Gastrocnemius medialis (tissue), 4 donors: ENCODE data around the gene DUSP6. TPM values are rescaled to one million over a fixed set of nuclear protein-coding genes. Genes with fewer than 3 reads are reported as not detected.

ENCODE experiments used
- ATAC-seq, 2 donors: fragments of 150-250 bp; one replicate each; pipeline ENCODE4 v1.9.1; 2016
- DNase-seq, 2 donors: peaks; one replicate each; pipeline ENCODE4 v3.0.0-alpha.2; 2019
- H3K27ac ChIP-seq, 4 donors: fragments of 200-600 bp; sonication (generic); 1 replicate in 1 of 4; 2 replicates in 3 of 4; pipeline ENCODE4 v1.5.1; 2016 to 2018; ENCODE audit warnings: mild to moderate bottlenecking in 2 of 4, moderate library complexity in 1 of 4
- H3K27me3 ChIP-seq, 3 donors: fragments of 200-600 bp; sonication (generic) in 2 of 3; 1 replicate in 1 of 3; 2 replicates in 2 of 3; pipeline versions ENCODE4 v1.5.1 to v1.6.0; 2016 to 2019; ENCODE audit warnings: mild to moderate bottlenecking in 1 of 3, moderate library complexity in 1 of 3
- H3K36me3 ChIP-seq, 2 donors: fragments of 200-600 bp; sonication (generic) in 1 of 2; one replicate each; pipeline ENCODE4 v1.5.1; 2017 to 2018
- H3K4me1 ChIP-seq, 2 donors: fragments of 200-600 bp; sonication (generic) in 1 of 2; one replicate each; pipeline ENCODE4 v1.5.1; 2016 to 2017; ENCODE audit warnings: mild to moderate bottlenecking in 2 of 2
- H3K4me3 ChIP-seq, 4 donors: fragments of 200-600 bp; sonication (generic) in 3 of 4; 1 replicate in 1 of 4; 2 replicates in 3 of 4; pipeline ENCODE4 v1.5.1; 2016 to 2019; ENCODE audit warnings: mild to moderate bottlenecking in 2 of 4
- H3K9me3 ChIP-seq, 3 donors: fragments of 200-600 bp; sonication (generic) in 2 of 3; 1 replicate in 1 of 3; 2 replicates in 2 of 3; pipeline ENCODE4 v1.5.1; 2016 to 2019
- POLR2A ChIP-seq, 2 donors: fragments of 450-650 bp; IDR thresholded peaks; one replicate each; pipeline ENCODE4 v1.6.1; 2017; ENCODE audit warnings: antibody characterized with exemption in 2 of 2, mild to moderate bottlenecking in 2 of 2, moderate library complexity in 2 of 2
- in situ Hi-C, 4 donors: fragments of 200-750 bp; cut with MboI; loops; one replicate each; pipeline versions ENCODE4 v1.15.0 to v1.8.0; 2017; ENCODE audit warnings: low sequenced_read_pairs in 4 of 4
- intact Hi-C: fragments of 100-400 bp; cut with DNase I; formaldehyde crosslinking; loops from one replicate; pipeline ENCODE4 v1.15.1; 2023; ENCODE audit warnings: low total_unique reads
- total RNA-seq, 4 donors: library from RNA; depleted of rRNA; stranded (reverse); fragments of >200 nt; gene quantifications; one replicate each; pipeline versions ENCODE4 v1.1.0 to v1.2.3, GENCODE V29; 2016
- TF ChIP-seq, protein P1 (sequence below), 5 experiments: fragments of 450-650 bp in 3 of 5; fragments of 200-600 bp in 2 of 5; sonication (generic) in 2 of 5; IDR thresholded peaks in 4 of 5; conservative IDR thresholded peaks in 1 of 5; 1 replicate in 4 of 5; 2 replicates in 1 of 5; pipeline ENCODE4 v1.5.1; 2016 to 2019; ENCODE audit warnings: antibody characterized with exemption in 5 of 5, mild to moderate bottlenecking in 3 of 5, moderate library complexity in 3 of 5

Gene DUSP6
- total RNA-seq, 4 donors from 2014 or later, result 4.2 to 23.8 (median 12.1) TPM

DNA sequence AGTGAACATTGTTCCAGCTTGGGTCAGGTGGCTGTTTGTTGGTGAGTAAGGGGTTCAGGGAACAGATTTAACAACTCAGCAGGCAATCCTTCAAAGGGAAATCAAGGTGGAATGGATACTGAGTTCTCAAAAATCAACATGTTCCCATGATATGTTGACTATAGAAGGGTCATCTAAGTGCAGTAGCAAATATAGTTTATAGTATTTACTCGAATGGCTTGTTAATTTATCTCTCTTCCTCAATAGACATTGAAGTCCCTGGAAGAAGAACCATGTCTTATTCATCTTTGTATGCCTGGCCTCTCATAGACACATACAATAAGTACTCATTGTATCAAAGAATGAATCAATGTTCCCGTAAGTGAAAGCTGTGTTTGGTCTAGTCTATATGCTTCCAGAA lies 24.5 kb upstream of the DUSP6 start:
- no peaks in the 10 kb centered on the region for H3K36me3 ChIP-seq
- no peaks in the 10 kb centered on the region for H3K9me3 ChIP-seq
- intact Hi-C loops (no loop called here), in situ Hi-C loops (loop anchor here in 1 of 4 donors (25.0 kb wide), 1 partner anchor 90 kb away; no protein-coding TSS in a partner anchor)
- no peak overlapping the region for H3K27ac ChIP-seq
- H3K4me3 ChIP-seq, result no peak overlapping the region
- DNase-seq (no peak), ATAC-seq (no peak)
- peaks cover 4 to 17% of the 10 kb centered on the region in 2 donors for H3K4me1 ChIP-seq
- no peak for TF ChIP-seq POLR2A (IDR thresholded peaks at IDR 0.05)
- TF ChIP-seq, protein P1, sequence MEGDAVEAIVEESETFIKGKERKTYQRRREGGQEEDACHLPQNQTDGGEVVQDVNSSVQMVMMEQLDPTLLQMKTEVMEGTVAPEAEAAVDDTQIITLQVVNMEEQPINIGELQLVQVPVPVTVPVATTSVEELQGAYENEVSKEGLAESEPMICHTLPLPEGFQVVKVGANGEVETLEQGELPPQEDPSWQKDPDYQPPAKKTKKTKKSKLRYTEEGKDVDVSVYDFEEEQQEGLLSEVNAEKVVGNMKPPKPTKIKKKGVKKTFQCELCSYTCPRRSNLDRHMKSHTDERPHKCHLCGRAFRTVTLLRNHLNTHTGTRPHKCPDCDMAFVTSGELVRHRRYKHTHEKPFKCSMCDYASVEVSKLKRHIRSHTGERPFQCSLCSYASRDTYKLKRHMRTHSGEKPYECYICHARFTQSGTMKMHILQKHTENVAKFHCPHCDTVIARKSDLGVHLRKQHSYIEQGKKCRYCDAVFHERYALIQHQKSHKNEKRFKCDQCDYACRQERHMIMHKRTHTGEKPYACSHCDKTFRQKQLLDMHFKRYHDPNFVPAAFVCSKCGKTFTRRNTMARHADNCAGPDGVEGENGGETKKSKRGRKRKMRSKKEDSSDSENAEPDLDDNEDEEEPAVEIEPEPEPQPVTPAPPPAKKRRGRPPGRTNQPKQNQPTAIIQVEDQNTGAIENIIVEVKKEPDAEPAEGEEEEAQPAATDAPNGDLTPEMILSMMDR (IDR thresholded peaks at IDR 0.05 in 4 of 5, conservative IDR thresholded peaks at IDR 0.05 in 1 of 5), result no peak
- H3K27me3 ChIP-seq, result no peaks in the 10 kb centered on the region

DNA sequence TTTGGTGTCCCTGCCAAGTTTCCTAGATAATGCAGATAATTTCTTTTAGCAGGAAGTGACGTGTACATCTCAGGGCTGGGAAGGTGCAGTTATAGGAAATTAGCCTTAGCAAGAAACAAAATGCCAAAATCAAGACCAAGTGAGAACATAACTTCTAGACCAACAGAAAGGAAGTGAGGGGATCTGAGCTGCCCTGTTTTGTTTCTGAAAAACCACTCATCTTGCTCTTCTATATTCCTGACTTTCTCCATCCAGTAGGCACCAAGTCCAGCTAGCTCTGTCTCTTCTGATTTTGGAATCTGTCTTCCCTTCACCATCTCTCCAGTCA lies 23.9 kb upstream of the DUSP6 start:
- DNase-seq, result no peak
- no peak for ATAC-seq
- H3K9me3 ChIP-seq, result no peaks in the 10 kb centered on the region
- H3K4me3 ChIP-seq, result no peak overlapping the region
- no peaks in the 10 kb centered on the region for H3K27me3 ChIP-seq
- no peaks in the 10 kb centered on the region for H3K36me3 ChIP-seq
- intact Hi-C loops, result no loop called here
- no peak overlapping the region for H3K27ac ChIP-seq
- peaks cover 4 to 17% of the 10 kb centered on the region in 2 donors for H3K4me1 ChIP-seq
- TF ChIP-seq POLR2A (IDR thresholded peaks at IDR 0.05), result no peak
- TF ChIP-seq, protein P1 (IDR thresholded peaks at IDR 0.05 in 4 of 5, conservative IDR thresholded peaks at IDR 0.05 in 1 of 5), result no peak
- in situ Hi-C loops, result loop anchor here in 1 of 4 donors (25.0 kb wide), 1 partner anchor 89 kb away; no protein-coding TSS in a partner anchor

DNA sequence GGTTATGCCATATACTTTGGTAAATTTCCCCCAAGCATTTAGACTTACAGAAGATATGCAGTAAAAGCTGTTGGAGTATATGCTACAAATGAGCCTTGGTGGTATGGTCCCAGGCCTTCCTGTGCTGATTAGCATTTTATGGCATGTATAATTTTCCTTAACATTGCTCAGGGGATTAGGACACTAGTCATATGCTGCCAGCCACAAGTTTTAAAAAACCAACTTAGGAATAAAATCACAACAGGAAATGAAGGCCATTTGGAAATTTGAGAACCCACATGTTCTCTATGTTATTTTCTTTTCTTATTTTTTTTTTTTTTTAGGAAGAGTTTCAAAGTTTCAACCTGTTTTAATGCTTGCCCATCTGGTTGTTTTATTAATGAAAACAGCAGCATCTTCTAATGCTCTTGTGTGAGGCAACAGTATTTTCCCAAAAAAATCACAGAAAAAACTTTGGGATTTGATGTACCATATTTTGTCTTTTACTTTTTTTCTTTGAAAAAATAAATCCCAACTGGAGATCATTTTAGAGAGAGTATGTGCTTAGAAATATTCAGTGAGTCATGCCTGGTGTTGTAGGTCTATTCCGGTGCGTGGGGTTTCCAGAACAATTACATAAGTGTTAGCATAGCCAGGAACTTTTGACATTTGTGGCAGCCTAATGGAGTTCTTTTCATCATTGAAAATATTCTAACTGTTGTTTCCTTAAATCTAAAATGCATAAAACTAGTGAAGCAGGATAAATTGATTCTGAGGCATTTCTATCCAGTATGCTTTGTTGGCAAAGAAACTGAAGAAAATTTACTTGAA lies 21.7 kb upstream of the DUSP6 start:
- Histone ChIP-seq H3K4me3 (no peak overlapping the region), H3K36me3 (no peaks in the 10 kb centered on the region), H3K27ac (no peak overlapping the region), H3K27me3 (no peaks in the 10 kb centered on the region), H3K9me3 (no peaks in the 10 kb centered on the region), H3K4me1 (peaks cover 4 to 17% of the 10 kb centered on the region in 2 donors)
- ATAC-seq (peak in 1 of 2 donors; percentile 62), DNase-seq (peak in 1 of 2 donors; percentile 15)
- no peak for TF ChIP-seq POLR2A (IDR thresholded peaks at IDR 0.05)
- TF ChIP-seq, protein P1 (IDR thresholded peaks at IDR 0.05 in 4 of 5, conservative IDR thresholded peaks at IDR 0.05 in 1 of 5), result no peak
- in situ Hi-C loops, result no loop called here
- intact Hi-C loops, result no loop called here

DNA sequence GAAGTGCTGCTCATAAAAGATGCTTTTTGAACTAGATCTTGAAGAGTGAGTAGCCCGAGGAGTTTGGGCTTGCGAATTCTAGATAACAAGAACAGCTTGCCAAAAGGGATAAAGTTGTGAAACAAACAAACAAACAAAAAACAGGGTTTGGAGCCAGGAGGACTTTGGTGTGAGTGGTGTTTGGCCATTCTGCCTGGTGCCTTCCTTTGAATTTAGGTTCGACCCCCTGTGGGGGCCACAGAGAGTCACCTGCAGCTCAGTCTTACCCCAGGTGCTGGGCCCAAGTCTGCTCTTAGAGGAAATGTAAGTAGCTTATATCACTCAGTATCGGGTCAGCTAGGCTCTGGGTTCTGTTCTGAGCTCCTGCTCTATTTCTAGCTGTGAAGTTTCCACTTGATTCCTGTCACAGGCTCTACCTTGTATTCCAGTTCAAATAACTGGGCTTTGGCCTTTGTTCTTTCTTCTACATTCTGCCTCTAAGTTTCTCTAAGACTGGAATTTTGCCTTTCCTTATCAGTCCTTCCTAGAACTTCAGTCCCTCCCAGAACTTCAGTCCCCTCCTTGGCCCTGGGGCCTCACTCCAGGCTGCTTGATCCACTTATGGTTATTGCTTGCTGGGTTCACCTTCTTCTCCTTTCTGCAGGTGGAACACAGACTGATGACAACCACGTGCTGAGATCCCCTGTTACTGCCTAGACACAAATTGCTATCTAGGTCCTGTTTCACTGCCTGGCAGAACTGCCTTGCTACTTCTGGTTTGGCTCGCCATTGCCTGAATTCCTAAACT lies 20.5 kb upstream of the DUSP6 start:
- Histone ChIP-seq H3K36me3 (no peaks in the 10 kb centered on the region), H3K27me3 (no peaks in the 10 kb centered on the region), H3K9me3 (no peaks in the 10 kb centered on the region), H3K4me1 (peaks cover 4 to 17% of the 10 kb centered on the region in 2 donors), H3K4me3 (no peak overlapping the region), H3K27ac (no peak overlapping the region)
- intact Hi-C loops, result no loop called here
- ATAC-seq (no peak), DNase-seq (no peak)
- in situ Hi-C loops, result no loop called here
- TF ChIP-seq, protein P1 (IDR thresholded peaks at IDR 0.05 in 4 of 5, conservative IDR thresholded peaks at IDR 0.05 in 1 of 5), result no peak
- TF ChIP-seq POLR2A (IDR thresholded peaks at IDR 0.05), result no peak
